Fibroblast of villous mesenchyme (primary cell): ENCODE data around the gene C5orf15. TPM values are rescaled to one million over a fixed set of nuclear protein-coding genes. Genes with fewer than 3 reads are reported as not detected.
A peak's percentile ranks its signal among the peaks of the same experiment; 100 is the strongest.
"Not testable (repeated sequence)": the region's sequence is repeated elsewhere in the genome, so short reads cannot be mapped to it uniquely, and the experiment has no call there.

ENCODE experiments used
- DNase-seq: peaks from one replicate; pipeline ENCODE4 v3.0.0-alpha.2; 2010; ENCODE audit warnings: low read depth
- H3K4me3 ChIP-seq: 2 replicates; pipeline ENCODE4 v1.5.1; 2011; ENCODE audit warnings: low read depth, mild to moderate bottlenecking, low read length
- CTCF ChIP-seq: IDR thresholded peaks from 2 replicates; pipeline ENCODE4 v1.5.1; 2012; ENCODE audit warnings: low read depth, mild to moderate bottlenecking, low read length; ENCODE audit not compliant: insufficient read depth
- total RNA-seq: library from RNA; depleted of rRNA; stranded (reverse); fragments of >200 nt; gene quantifications from 2 replicates; pipeline ENCODE4 v1.2.3, GENCODE V29; 2012

C5orf15 gene
- total RNA-seq, 1 donor = 103 TPM

- H3K4me3 ChIP-seq = no peak overlapping the region
- DNase-seq = peak; percentile 67
- TF ChIP-seq CTCF = no peak
These were observed 5.5 kb downstream of the C5orf15 start for GRCh38 chr5:133962801-133963476.

GRCh38 chr5:133962131-133962530, 6.3 kb downstream of the C5orf15 start:
- TF ChIP-seq CTCF = no peak
- peak; percentile 16 for DNase-seq
- no peak overlapping the region for H3K4me3 ChIP-seq

GRCh38 chr5:133959643-133960042, 8.8 kb downstream of the C5orf15 start:
- no peak for TF ChIP-seq CTCF
- DNase-seq = no peak
- H3K4me3 ChIP-seq = no peak overlapping the region

GRCh38 chr5:133957591-133957990, 10.8 kb downstream of the C5orf15 start:
- no peak for DNase-seq
- no peak overlapping the region for H3K4me3 ChIP-seq
- no peak for TF ChIP-seq CTCF

GRCh38 chr5:133957080-133957479, 11.3 kb downstream of the C5orf15 start:
- no peak for DNase-seq
- no peak overlapping the region for H3K4me3 ChIP-seq
- TF ChIP-seq CTCF = no peak

DNA sequence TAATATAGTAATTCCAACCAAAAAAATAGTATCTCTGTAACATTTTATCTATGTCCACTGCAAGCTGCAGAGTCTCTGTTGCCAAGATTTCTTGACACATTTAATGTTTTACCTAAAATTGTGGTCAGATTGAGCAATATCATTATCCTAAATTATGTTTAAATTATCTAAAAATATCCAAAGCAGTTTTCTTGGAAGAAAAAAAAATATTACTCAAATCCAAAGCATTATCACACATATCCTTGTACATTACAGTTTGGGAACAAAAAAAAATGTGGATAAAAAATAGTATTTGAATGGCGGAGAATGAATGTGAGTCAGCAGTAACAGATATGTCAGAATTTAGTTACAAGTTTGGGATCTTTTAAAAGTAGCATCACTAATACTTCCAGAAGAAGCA, 12.2 kb downstream of the C5orf15 start:
- H3K4me3 ChIP-seq, DNase-seq: not testable (repeated sequence)

- no peak overlapping the region for H3K4me3 ChIP-seq
- no peak for DNase-seq
These were observed 14.8 kb downstream of the C5orf15 start for GRCh38 chr5:133953568-133954145.

More at GRCh38 chr5:133953568-133954145, 14.8 kb downstream of the C5orf15 start:
- no peak for TF ChIP-seq CTCF
